ENCODE data around the gene CROCC2. TPM values are rescaled to one million over a fixed set of nuclear protein-coding genes. Genes with fewer than 3 reads are reported as not detected.

Gene CROCC2
- total RNA-seq, 1 experiment from 2014 or later = not detected

DNA sequence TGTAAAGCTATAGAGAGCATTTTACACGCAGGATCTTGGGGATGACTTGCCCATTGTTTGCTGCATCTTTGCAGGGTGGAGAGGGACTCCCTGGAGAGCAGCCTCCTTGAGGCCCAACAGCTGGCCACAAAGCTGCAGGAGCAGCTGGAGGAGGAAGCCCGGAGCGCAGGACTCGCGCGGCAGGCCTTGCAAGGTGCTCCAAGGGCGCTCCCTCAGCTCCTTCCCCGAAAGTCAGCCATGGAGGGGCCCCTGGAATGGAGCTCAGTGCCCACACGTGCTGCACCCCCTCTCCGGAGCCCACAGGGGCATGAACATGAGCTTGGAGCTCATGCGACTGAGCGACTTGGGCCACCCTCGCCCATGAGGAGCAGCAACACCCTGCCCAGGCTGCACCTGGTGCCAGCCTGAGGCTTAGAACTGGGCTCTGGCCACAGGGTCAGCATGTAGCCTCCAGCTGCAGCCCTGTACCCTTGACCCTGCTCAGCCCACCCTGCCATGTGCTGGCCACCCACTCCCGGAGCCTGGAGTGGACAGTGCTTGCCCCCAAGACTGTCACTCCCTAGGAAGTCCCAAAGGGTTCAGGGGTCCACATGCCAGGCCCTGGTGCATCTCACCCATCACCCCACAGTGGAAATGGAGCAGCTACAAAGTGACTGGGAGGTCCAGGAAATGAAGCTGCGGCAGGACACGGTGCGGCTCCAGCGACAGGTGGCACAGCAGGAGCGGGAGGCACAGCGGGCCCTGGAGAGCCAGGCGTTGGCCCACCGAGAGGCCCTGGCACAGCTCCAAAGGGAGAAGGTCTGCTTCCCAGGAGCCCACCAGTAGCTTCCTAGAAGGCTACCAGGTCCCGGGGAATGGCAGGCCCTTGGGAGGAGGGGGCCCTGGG, 43.0 kb downstream of the CROCC2 start:
- DNase-seq (ENCODE audit: low spot score) = no peak
- in situ Hi-C loops (cut with HindIII; ENCODE audit: low sequenced_read_pairs) = no loop called here

DNA sequence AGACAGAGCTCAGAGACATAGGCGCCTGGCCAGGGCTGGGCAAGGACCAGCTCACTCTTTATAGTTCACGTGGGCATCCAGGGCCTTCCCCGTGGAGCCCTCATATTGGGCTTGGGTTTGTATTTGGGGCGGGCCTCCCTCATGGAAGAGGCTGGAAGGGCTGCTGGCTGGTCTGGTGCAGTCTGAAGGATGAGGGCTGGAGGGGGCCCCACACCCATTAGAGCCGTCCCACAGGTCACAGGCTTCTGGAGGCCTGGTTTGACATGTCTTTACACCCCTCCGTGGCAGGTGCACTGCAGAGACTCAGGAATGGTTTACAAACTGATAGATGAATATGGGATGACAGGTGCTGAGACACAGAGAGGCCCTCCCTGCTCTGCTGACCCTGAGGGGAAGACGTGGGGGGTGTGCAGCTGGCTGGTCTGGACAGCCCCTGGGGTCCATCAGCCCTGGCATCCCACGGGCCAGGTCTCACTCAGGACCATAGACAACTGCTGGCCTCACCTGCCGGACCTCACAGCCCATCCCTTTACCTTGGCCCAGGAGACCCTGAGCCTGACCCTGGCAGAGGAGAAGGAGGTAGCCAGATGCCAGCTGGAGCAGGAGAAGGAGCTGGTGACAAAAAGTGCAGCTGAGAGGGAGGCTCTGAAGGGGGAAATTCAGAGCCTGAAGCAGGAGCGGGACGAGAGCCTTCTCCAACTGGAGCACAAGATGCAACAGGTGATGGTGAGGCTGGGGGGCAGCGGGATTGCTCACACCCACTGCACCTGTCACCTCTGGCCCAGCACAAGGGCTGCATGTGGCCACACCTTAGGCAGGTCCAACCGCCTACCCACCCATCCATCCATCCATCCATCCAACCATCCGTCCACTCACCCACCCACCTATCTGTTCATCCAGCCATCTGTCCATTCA, 43.9 kb downstream of the CROCC2 start:
- in situ Hi-C loops (cut with HindIII; ENCODE audit: low sequenced_read_pairs) = no loop called here
- DNase-seq (ENCODE audit: low spot score) = no peak

GRCh38 chr2:240951045-240951594, 45.0 kb downstream of the CROCC2 start:
- in situ Hi-C loops (cut with HindIII; ENCODE audit: low sequenced_read_pairs) = no loop called here
- DNase-seq (ENCODE audit: low spot score) = no peak

- DNase-seq (ENCODE audit: low spot score) = no peak
- in situ Hi-C loops (cut with HindIII; ENCODE audit: low sequenced_read_pairs) = no loop called here
These were observed 46.5 kb downstream of the CROCC2 start for GRCh38 chr2:240952496-240953246.

DNA sequence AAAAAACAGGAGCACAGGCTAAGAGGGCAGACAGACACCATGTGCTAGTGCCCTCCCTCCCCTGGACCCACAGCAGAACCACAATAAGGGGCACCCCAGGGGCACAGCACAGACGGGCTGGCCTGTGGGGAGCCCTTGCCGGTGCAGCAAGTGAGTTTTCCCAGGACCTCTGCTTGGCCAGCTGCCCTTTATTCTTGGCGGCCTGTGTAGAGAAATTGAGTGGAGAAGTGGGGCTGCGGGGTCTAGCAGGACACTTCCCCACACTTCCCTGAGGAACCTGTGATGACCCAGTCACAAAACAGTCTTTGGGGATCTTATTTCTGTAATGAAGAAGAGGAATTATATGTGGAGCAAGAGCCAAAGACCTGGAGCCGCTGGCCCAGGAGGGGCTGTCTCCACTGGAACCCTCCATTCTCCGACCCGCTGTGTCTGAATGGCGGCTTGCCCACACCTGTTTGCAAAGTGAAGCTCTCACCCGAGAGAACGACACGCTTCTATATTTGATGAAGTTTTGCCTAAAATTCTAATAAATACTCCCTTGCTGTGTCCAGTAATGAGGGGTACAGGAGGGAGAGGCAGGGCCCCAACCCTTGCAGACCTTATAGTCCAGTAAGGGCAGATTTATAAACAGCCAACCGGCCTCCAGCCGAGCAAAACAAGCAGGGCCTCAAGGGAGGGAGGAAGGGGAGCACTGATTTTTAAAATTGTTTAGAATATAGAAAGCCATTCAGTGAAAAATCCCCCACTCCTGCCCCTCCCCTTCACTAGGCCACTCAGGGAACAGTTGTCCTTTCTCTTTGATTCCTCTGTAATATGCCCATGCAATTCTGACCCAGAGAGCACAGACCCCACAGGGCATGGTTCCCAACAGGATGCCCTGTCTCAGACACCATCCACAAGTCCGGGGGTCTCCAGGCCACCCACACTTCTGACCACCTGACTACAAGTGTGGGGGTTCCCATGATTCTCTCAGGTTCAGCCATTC, 47.6 kb downstream of the CROCC2 start:
- in situ Hi-C loops (cut with HindIII; ENCODE audit: low sequenced_read_pairs) = no loop called here

DNA sequence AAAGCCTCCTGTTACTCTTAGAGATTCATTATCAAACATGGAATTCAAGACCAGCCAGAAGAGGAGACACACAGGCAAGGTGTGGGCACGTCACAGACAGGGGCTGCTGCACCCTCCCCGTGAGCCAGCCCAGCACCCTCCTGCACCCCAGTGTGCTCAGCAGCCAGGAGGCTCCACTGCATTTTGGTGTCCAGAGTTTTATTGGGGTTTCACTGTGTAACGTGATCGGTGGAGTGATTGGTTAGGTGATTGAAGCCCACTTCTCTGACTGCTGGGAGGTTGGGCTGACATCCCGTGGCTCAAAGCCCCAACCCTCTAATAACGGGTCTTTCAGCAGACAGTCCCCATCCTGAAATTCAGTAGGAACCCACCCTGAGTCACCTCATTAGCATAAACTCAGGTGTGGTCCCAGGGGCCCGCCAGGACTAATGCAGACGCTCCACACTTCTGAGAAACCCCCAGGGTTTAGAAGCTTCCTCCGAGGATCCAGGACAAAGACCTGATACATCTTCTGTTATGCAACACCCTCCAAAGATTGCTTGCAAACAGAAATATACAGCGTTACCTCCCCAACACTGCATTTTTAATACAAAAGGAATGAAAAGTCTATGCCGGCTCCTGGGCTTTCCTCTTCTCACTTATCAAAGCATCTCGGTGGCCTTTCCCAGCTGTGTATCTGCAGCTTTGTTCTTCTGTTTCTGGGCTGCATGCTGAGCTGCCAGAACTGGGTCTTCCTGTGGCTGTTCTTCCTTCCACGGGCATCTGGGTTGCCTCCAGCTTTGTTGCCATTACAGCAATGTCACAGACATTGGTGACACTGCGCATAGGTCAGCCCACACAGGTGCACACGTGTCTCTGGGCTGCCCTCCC, 48.5 kb downstream of the CROCC2 start:
- no peak for DNase-seq (ENCODE audit: low spot score)
- in situ Hi-C loops (cut with HindIII; ENCODE audit: low sequenced_read_pairs) = no loop called here

More for the DNA sequence above, 47.6 kb downstream of the CROCC2 start:
- no peak for DNase-seq (ENCODE audit: low spot score)

- in situ Hi-C loops (cut with HindIII; ENCODE audit: low sequenced_read_pairs) = no loop called here
- no peak for DNase-seq (ENCODE audit: low spot score)
These were observed 49.4 kb downstream of the CROCC2 start for GRCh38 chr2:240955306-240956170.

DNA sequence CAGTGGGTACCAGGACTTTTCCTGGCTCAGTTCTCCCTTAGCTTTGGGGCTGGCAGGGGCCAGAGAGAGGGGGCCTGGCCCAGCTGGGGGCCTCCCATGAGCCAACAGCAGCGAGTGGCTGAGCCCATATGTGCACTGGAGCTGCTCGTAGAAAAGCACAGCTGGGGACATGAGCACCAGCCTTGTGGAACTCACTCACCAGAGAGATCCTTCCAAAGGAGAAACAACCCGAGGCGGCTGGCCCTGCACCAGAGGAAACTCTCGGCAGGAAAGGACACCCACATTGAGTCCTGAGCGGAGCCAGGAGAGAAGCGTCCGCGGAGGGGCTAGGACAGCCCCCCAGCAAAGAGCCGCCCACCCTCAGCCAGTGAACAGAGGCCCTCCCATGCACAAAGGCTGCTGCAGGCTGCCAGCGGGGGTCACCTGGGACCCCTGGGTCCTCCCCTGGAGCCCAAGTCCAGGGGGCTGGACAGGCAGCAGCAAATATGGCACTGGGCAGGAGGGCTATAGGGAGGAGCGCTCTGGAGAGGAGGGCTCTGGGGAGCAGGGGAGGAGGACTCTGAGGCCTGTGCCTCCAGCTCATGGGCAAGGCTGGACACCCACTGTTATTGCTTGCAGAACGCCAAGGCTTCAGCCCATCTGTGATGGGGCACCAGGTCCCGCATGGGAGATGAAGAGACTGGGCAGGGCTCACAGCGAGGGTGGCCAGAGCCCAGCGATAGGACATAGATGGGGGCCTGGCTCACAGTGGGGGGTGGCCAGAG, 50.2 kb downstream of the CROCC2 start:
- DNase-seq (ENCODE audit: low spot score) = peak; percentile 25
- in situ Hi-C loops (cut with HindIII; ENCODE audit: low sequenced_read_pairs) = no loop called here

DNA sequence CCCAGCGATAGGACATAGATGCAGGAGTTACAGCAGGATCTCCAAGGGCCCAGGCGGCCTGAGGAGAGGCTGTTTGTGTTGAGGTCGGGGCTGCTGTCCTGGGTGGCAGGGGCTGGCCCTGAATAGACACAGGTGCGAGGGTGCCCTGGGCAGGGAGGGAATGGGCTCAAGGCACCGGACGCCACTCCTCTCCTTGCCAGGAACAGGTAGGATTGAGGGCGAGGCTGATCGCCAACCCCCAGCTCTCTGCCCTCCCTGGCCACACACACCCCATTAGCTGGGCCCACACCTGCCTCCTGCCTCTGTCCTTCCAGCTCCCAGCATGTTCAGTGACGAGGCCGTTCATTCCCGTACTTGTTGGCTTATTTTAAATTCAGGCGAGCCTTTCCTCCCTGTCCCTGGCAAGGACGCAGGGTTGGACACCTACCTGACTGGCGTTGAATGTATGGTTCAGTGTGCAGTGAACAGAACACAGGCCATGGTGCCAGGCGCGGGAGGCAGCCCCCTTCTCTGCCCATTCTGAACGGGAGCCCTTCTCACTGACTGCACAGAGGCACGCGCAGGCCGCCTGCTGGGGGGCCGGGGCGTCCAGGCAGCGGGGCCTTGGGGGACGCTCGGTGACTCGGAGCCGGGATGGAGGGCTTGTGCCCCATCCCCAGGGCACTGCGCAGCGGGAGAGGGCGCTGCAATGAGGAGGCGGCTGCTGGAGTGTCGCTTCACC, 51.0 kb downstream of the CROCC2 start:
- in situ Hi-C loops (cut with HindIII; ENCODE audit: low sequenced_read_pairs) = no loop called here
- DNase-seq (ENCODE audit: low spot score) = peak; percentile 19

GRCh38 chr2:240957656-240958365, 51.7 kb downstream of the CROCC2 start:
- in situ Hi-C loops (cut with HindIII; ENCODE audit: low sequenced_read_pairs) = no loop called here
- DNase-seq (ENCODE audit: low spot score) = peak; percentile 49

- DNase-seq (ENCODE audit: low spot score) = no peak
- in situ Hi-C loops (cut with HindIII; ENCODE audit: low sequenced_read_pairs) = no loop called here
These were observed 52.5 kb downstream of the CROCC2 start for GRCh38 chr2:240958366-240959213.

GRCh38 chr2:240959214-240959940, 53.2 kb downstream of the CROCC2 start:
- no peak for DNase-seq (ENCODE audit: low spot score)
- in situ Hi-C loops (cut with HindIII; ENCODE audit: low sequenced_read_pairs) = no loop called here

- no peak for DNase-seq (ENCODE audit: low spot score)
- in situ Hi-C loops (cut with HindIII; ENCODE audit: low sequenced_read_pairs) = no loop called here
These were observed 53.8 kb downstream of the CROCC2 start for GRCh38 chr2:240959941-240960308.

Data from G401 (cell line).